Colonic mucosa (tissue), 4 donors: ENCODE data around the gene ZBTB2. TPM values are rescaled to one million over a fixed set of nuclear protein-coding genes. Genes with fewer than 3 reads are reported as not detected.

Experiments used
- DNase-seq: peaks from one replicate; pipeline ENCODE4 v3.0.0-alpha.2; 2020
- H3K27ac ChIP-seq: fragments of 200-600 bp; one replicate; pipeline ENCODE4 v1.8.0; 2021
- H3K27me3 ChIP-seq: fragments of 200-600 bp; one replicate; pipeline ENCODE4 v1.8.0; 2021
- H3K36me3 ChIP-seq: fragments of 200-600 bp; one replicate; pipeline ENCODE4 v1.8.0; 2021
- H3K4me1 ChIP-seq: fragments of 200-600 bp; one replicate; pipeline ENCODE4 v1.8.0; 2021; ENCODE audit warnings: mild to moderate bottlenecking
- H3K4me3 ChIP-seq: fragments of 200-600 bp; one replicate; pipeline ENCODE4 v1.8.0; 2021
- H3K9ac ChIP-seq, 2 donors: one replicate each; pipeline ENCODE4 v1.7.0; 2013; ENCODE audit warnings: control low read depth in 2 of 2, low read depth in 2 of 2, low read length in 2 of 2
- H3K9me3 ChIP-seq: fragments of 200-600 bp; one replicate; pipeline ENCODE4 v1.8.0; 2021
- CTCF ChIP-seq: fragments of 200-600 bp; IDR thresholded peaks from one replicate; pipeline ENCODE4 v1.8.0; 2022; ENCODE audit warnings: antibody characterized with exemption, mild to moderate bottlenecking
- intact Hi-C: fragments of 100-400 bp; cut with DNase I; formaldehyde crosslinking; loops from one replicate; pipeline ENCODE4 v1.14.1; 2022
- total RNA-seq, 2 donors: library from RNA; stranded (reverse); fragmentation: NEBNext Ultra II Directional in 1 of 2; extraction: Animal tissue kit (Norgen Biotek cat#: 25700) in 1 of 2; gene quantifications; one replicate each; pipeline ENCODE4 v1.2.1, GENCODE V29; 2021
- donor health status: healthy.
- donor health status: DM: no; HTN: no; CAD: no.
- donor health status: DM: no; HTN: no; CAD: no.

ZBTB2 gene
- total RNA-seq, 2 donors from 2014 or later: 9.6 to 13.7 TPM

DNA sequence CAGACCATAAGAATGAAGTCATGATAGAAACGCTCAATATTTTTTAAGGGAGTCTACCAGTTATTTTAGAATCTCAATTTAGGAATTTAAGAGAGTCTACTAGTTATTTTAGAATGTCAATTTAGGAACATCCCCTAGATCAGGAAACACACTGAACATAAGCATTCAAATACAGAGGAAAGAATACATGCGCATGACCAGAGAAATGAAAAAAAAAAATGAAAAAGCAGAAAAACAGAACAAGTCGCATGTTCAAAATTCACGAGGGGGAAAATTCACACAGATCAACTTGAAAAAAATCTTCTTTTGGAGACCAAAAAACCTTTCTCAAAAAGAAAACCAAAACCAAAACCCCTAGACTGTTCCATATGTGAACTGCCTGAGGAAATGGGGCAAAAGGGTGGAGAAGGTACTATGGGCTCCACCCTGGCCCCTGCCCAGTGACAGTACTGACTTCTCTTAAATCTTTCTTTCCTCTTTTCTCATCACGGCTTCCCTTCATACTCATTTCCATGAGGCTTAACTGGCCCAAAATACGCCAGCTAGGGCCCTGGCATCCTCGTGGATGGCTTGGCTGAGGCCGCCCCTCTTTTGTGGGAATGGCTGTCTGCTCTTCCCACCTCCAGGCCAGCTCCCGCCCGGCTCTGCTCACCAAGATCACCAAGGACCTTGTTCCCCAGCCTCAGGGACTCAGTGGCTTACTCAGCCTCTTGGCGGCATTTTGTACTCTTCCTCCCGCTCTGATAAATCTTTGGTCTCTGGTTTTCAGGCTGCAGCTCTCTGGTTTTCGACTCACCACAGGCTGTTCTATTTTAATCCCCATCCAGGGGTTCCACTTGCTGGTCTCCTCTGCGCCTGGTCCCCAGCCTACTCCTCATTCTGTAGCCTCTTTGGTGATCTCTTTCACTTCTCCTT is 11.2 kb downstream of the ZBTB2 start:
- DNase-seq: no peak
- no peak overlapping the region for H3K4me3 ChIP-seq
- no peak for TF ChIP-seq CTCF
- peak overlapping the region; percentile 21 for H3K27ac ChIP-seq
- no peaks in the 10 kb centered on the region for H3K36me3 ChIP-seq
- no peaks in the 10 kb centered on the region for H3K27me3 ChIP-seq
- H3K4me1 ChIP-seq: no peaks in the 10 kb centered on the region
- H3K9ac ChIP-seq: peak overlapping the region in 1 of 2 donors; percentile 21
- H3K9me3 ChIP-seq: no peaks in the 10 kb centered on the region
- intact Hi-C loops: no loop called here

DNA sequence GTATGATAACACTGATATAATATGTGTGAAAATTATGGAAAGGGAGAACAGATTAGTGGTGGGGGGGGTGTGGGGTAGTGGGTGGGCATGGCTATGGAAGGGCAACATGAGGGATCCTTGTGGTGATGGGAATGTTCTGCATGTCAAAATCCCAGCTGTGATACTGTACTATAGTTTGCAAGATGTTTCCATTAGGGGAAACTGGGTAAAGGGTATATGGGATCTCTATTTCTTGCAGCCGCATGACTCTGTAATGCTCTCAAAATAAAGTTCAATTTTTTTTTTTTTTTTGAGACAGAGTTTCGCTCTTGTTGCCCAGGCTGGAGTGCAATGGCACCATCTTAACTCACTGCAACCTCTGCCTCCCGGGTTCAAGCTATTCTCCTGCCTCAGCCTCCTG is 14.3 kb downstream of the ZBTB2 start:
- Histone ChIP-seq H3K27me3 (no peaks in the 10 kb centered on the region), H3K9ac (no peak overlapping the region), H3K36me3 (no peaks in the 10 kb centered on the region), H3K27ac (no peak overlapping the region), H3K9me3 (no peaks in the 10 kb centered on the region), H3K4me3 (no peak overlapping the region), H3K4me1 (no peaks in the 10 kb centered on the region)
- TF ChIP-seq CTCF: no peak
- intact Hi-C loops: no loop called here
- no peak for DNase-seq

- Histone ChIP-seq H3K4me3 (no peak overlapping the region), H3K27me3 (no peaks in the 10 kb centered on the region), H3K9me3 (no peaks in the 10 kb centered on the region), H3K27ac (no peak overlapping the region), H3K4me1 (no peaks in the 10 kb centered on the region), H3K36me3 (peaks cover 2% of the 10 kb centered on the region), H3K9ac (no peak overlapping the region)
- intact Hi-C loops: no loop called here
- DNase-seq: no peak
- no peak for TF ChIP-seq CTCF
Measured at GRCh38 chr6:151376440-151376839, 14.9 kb downstream of the ZBTB2 start.

- H3K9me3 ChIP-seq: no peaks in the 10 kb centered on the region
- no peak overlapping the region for H3K4me3 ChIP-seq
- no peak overlapping the region for H3K27ac ChIP-seq
- no peak overlapping the region for H3K9ac ChIP-seq
- no peak for TF ChIP-seq CTCF
- H3K27me3 ChIP-seq: no peaks in the 10 kb centered on the region
- H3K36me3 ChIP-seq: peaks cover 8% of the 10 kb centered on the region
- intact Hi-C loops: no loop called here
- no peak for DNase-seq
- H3K4me1 ChIP-seq: no peaks in the 10 kb centered on the region
Measured at GRCh38 chr6:151375833-151376232, 15.5 kb downstream of the ZBTB2 start.

DNA sequence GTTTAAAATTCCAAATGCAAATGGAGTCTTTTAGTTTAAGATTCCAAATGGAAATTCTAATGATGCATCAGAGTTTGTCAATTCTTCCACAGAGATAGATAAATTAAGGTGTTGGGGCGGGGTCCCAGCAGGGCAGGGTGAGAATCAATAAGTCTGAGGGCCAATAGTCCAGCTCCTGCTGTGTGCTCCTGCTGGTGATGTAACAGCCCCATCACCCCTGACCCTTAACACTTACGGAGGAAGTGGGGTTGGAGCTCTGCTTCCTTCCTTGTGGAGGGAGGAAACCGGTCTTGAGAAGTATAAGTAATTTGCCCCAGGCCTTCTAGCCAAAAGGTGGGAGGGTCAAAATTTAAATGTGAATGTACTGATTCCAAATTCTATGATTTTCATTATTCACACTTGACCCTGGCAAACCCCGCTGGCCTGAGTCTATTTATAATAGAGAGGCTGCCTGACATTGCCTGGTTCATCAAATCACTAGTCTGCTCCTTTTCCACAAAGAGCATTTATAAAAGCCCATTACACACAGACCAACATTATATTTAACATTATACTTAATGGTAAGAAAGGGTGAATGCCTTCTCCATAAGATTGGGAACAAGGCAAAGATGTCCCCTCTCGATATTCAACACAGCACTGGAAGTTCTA is 17.2 kb downstream of the ZBTB2 start:
- no peak overlapping the region for H3K27ac ChIP-seq
- no peak overlapping the region for H3K9ac ChIP-seq
- H3K36me3 ChIP-seq: peaks cover 10% of the 10 kb centered on the region
- H3K9me3 ChIP-seq: no peaks in the 10 kb centered on the region
- H3K27me3 ChIP-seq: no peaks in the 10 kb centered on the region
- no peak for TF ChIP-seq CTCF
- H3K4me1 ChIP-seq: no peaks in the 10 kb centered on the region
- no peak overlapping the region for H3K4me3 ChIP-seq
- intact Hi-C loops: no loop called here
- DNase-seq: no peak
